ENCODE results near the gene UBA6.
"Not testable (repeated sequence)": the region's sequence is repeated elsewhere in the genome, so short reads cannot be mapped to it uniquely, and the experiment has no call there.

Gene UBA6

DNA sequence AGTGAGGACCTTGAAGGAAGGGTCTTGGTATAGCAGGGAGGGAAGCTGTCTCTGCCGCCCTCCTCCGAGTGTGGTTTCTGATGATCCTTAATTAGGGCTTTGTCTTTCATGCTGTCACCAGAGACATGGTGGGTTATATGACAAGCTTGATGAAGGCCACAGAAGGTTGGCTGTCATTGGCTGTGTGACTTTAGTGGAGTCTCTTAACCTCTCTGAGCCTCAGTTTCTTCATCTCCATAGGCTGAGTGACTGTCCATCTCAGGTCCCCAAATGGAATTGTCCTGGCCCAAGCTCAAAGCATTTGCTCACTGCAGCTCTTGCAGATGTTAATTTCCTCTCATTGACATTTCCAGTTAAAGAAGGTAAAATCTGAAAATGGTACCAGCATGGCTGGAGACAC is 16.6 kb upstream of the UBA6 start:
- no peak overlapping the region for H3K4me3 ChIP-seq (ENCODE audit: low read length)
- DNase-seq (ENCODE audit: low read depth, low spot score), result no peak

DNA sequence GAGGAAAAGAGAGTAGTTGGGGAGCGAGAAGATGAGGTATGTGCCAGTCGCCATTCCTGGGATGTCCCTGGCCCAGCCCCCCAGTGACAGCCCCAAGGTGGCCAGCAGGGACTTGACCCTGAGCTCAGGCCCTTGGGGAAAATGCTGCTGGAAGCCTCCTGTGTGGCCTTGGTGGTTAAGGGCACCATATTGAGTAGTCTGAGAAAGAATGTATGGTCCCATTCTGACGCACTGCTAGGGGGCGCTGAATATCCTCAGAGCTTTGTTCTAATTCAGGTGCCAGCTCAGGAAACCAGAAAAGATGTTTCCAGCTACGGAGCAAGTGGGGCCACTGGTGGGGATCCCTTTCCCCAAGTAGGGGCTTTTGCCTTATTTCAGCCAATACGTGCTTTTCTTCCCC is 14.0 kb upstream of the UBA6 start:
- H3K4me3 ChIP-seq (ENCODE audit: low read length), result no peak overlapping the region
- no peak for DNase-seq (ENCODE audit: low read depth, low spot score)

DNA sequence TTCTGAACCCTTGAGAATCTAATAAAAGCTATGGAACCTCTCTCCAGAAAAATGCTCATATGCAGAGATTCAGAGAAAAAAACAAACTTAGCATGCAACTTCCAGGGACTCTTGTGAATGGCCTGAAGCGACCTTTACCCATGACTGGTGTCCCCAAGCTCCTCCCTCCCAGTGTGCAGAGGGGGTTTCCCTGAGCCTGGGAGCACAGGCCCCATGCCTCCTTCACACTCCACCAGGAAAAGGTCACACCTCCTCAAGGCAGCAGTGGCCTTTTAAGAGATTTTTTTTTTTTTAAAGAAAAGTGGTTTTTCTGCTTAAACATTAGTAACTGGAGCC is 13.3 kb upstream of the UBA6 start:
- H3K4me3 ChIP-seq (ENCODE audit: low read length), result no peak overlapping the region
- DNase-seq (ENCODE audit: low read depth, low spot score), result no peak

DNA sequence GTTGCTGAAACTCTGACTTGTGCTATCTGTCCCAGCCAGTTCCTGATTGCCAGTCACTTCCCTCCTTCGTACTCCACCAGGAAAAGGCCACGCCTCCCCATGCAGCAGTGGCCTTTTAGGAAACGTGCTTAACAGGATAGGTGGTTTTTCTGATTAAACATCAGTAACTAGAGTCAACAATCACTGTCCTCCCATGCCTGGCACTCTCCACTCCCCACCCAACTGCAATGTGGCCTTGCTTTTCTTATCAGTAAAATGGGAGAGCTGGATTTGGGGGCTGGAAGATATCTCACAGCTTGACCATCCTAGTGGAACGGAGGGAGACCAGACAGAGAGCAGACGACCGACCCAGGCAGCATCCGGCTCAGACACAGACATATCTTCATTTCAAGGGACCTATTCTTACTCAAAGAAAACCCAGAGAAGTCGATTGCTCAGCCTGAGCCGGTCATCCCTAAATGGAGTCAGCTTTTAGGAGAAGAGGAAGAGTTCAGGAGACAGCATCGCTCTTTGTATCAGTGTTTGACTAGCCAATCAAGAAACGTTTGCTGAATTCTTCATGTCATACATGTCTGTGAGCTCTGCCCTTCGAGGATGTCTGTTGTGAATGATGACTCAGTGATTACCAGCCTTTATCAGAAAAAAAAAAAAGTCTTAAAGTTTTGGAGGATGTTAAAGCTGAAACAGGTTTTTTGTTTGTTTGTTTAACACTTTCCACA is 12.7 kb upstream of the UBA6 start:
- DNase-seq (ENCODE audit: low read depth, low spot score), result no peak
- no peak overlapping the region for H3K4me3 ChIP-seq (ENCODE audit: low read length)

DNA sequence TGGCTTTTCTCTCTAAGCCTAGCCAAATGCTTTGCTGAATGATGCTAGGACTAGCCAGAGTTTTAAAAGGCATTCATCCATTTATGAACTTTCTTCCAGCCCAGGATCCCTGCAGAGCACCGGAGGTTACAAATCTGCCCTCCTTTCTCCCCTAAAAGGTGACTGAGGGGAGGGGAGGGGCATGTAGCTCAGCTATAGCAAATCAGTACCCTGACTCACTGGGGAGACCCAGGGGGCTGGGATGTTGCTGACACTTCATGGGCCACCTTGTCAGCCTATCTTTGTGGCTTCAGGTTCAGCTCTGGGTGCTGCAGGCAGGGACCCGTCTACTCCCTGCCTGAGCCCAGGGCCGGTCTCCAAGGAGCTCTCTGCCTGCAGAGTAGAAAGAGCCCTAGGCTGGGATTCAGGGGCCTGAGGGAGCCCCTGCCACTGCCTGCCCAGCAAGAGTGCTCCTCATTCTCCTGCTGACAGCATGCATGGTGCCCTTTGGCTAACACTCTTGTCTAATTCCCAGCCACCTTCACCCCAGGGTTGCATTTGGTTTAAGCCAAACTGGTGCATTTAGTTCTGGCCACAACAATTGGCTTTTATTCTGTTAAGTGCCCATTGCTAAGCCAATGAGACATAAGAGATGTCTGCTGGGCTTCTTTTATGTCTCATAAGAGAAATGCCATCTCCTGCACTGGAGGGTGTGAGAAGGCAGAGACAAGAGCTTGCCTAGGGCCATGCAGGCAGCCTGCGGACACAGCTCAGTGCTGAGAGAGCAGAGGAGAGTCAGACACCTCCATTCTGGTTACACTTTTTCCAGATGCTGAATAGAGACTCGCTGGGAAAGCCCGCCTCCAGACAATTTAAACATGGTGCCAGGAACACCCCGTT is 11.9 kb upstream of the UBA6 start:
- H3K4me3 ChIP-seq (ENCODE audit: low read length), result no peak overlapping the region
- DNase-seq (ENCODE audit: low read depth, low spot score), result no peak

DNA sequence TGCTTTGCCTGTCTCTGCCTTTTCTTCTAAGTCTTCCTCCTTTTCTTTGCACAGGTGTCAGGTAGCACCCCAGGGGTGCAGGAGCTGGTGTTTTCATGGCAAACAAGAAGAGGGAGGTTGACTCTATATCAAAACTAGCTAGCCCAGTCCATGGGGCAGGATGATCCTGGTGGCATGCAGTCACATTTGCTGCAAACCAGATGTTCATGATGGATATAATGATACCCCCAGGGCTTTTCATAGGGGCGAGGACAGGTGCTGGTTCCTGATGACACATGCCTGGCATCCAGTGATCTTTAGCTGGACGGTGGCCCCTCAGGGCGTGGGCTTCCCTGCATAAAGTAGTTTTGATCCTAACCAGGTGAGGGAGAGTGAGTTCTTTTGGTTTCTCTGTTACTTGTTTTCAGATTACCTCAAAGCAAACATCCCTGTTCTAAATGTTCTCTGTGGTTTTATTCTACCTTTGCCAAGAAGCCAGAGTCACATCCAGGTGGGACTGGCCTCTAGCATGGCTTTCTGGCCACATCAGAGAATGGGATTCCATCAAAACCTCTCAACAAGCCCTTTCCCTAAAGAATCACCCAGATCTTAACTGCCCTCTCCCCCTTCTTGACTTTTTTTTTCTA is 11.2 kb upstream of the UBA6 start:
- H3K4me3 ChIP-seq (ENCODE audit: low read length), result no peak overlapping the region
- DNase-seq (ENCODE audit: low read depth, low spot score), result no peak

DNA sequence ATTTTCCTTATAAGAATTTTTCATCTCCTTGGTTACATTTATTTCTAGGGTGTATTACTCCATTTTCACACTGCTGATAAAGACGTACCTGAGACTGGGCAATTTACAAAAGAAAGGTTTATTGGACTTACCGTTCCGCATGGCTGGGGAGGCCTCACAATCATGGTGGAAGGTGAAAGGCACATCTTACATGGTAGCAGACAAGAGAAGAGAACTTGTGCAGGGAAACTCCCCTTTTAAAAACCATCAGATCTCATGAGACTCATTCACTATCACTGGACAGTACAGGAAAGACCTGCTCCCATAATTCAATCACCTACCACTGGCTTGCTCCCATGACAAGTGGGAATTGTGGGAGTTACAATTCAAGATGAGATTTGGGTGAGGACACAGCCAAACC is 5.7 kb upstream of the UBA6 start:
- not testable (repeated sequence) for H3K4me3 ChIP-seq (ENCODE audit: low read length); DNase-seq (ENCODE audit: low read depth, low spot score)

DNA sequence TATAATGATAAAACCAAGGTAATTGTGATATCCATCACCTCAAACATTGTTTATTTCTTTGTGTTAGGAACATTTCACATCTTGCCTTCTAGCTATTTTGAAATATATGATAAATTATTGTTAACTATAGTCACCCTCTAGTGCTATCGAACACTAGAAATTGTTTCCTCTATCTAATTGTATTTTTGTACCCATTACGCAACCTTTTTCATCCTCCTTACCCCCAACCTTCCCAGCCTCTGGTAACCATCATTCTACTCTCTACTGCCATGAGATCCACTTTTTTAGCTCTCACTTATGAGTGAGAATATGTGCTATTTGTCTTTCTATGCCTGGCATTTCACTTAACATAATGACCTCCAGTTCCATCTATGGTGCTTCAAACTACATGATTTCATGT is 3.9 kb upstream of the UBA6 start:
- H3K4me3 ChIP-seq (ENCODE audit: low read length), result no peak overlapping the region
- DNase-seq (ENCODE audit: low read depth, low spot score), result no peak

DNA sequence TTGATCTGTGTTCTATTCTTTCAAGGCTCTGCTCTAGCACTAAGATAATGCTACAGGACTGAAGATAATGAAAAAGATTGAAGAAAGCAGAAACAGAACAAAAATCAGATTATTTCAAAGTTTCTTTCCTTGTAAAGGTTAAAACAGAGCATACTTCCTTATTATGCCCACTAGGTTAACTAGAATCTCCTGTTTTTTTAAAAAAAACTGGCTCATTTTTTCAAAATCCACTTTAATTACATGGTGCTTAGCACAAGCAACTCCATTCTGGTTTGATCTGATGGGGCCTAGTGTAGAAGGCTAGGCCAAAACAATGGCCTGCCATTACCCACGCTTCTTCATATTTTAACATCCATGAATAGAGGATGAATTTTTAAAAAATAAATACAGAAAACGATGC is 1.2 kb upstream of the UBA6 start:
- H3K4me3 ChIP-seq (ENCODE audit: low read length), result peak overlapping the region; percentile 92
- no peak for DNase-seq (ENCODE audit: low read depth, low spot score)

DNA sequence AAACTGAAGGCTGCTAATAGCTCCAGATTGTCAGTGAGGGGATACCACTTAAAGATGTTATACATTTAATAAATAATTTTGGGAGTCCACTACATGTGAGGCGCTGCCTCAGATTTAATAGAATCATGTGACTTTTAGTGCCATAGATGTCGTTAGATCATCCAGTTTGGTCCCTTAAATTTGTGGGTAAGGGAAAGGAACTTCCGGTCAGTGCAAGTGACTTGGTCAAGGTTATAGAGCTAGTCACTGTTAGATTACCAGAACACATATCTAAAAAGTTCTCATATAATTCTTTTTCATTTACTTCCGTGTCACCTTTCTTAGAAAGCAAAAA is 529 bp upstream of the UBA6 start:
- peak overlapping the region; percentile 92 for H3K4me3 ChIP-seq (ENCODE audit: low read length)
- DNase-seq (ENCODE audit: low read depth, low spot score), result no peak

DNA sequence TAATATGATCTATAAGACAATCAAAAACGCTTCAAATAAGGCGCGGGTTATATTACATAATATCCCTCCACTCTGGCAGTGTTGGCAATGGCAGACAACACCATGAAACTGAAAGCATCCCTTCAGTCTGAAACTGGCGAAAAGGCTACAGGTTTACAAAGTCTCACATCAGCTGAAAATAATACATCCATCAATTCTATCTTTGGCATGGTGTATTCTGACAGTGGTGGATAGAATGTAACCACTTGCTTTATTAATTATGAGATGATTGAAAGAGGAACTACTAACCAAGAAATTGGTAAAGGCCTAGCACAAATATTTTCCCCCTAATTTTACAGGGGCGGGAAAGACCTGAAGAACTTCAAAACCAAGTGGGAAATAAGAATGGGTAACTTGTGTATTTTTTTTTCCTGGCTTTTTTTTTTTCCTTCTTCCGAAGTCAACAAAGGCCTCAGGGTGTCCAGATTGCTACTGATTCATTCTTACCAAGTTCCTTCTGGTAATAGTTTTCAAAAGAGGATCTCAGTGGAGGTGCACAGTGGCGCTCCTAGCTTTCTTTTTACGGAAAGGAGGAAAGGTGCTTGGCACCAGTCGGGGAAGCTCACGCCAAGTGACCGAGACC is 728 bp downstream of the UBA6 start:
- peak overlapping the region; percentile 92 for H3K4me3 ChIP-seq (ENCODE audit: low read length)
- DNase-seq (ENCODE audit: low read depth, low spot score), result no peak

DNA sequence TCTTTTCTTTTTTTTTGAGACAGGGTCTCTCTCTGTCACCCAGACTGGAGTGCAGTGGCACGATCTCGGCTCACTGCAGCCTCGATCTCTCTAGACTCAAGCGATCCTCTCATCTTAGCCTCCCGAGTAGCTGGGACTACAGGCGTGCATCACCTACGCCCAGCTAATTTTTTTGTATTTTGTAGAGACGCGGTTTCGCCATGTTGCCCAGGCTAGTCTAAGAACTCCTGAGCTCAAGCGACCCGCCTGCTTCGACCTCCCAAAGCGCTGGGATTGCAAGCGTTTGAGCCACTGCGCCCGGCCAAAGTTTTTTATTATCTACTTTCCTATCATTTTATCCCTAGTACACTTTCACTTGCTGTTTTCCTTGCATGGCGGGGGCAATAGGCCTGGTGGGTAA is 1.4 kb downstream of the UBA6 start:
- peak overlapping the region; percentile 92 for H3K4me3 ChIP-seq (ENCODE audit: low read length)
- no peak for DNase-seq (ENCODE audit: low read depth, low spot score)

DNA sequence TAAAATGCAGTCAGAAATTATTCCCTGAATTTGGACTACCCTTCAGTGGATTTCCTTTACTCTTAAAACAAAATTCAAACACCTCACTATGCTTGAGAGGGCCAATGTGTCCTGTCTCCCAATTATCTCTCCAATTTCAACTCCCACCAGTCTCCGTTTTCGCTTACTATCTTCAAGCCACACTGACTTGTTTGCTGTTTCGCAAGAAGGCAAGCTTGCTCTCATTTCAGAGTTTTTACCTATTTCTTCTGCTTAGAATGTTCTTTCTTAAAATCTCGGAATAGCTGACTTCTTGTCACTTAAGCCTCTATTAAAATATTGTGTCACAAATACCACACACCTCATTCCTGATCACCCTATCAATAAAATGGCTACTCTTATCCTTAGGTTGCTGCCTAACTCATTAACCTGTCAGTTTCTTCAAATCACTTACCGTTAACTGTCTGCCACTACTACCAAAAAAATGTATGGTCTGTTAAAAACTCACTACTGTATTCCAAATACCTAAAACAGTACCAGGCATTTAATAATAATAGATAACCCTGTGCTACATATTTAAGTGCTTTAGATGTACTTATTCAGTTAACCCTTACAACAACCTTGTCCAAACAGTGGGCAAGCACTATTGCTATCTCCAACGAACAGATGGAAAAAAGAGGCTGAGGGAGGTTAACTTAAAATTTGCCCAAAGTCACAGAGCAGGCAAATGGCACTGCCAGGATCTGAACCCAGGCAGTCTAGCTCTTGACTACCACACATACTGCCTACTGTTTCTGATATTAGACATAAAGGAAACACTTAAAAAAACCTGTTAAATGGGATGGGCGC is 2.9 kb downstream of the UBA6 start:
- no peak for DNase-seq (ENCODE audit: low read depth, low spot score)
- H3K4me3 ChIP-seq (ENCODE audit: low read length), result no peak overlapping the region

DNA sequence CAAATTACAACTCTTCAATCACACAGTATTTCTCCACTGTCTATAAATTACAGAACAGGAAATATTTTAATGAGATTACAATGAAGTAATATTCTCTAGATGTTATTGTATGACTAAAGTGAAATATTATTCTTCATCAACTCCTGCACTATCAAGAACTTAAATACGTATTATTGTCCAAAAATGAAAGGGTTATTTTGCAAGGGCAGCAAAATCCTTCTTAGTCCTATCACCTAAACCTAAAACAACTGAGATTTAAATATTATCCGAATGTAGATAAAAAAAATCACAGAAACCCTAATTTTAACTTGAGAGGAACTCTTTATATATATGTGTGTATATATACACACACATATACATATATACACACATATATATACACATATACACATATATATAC is 4.9 kb downstream of the UBA6 start:
- DNase-seq (ENCODE audit: low read depth, low spot score), result no peak
- H3K4me3 ChIP-seq (ENCODE audit: low read length), result no peak overlapping the region

DNA sequence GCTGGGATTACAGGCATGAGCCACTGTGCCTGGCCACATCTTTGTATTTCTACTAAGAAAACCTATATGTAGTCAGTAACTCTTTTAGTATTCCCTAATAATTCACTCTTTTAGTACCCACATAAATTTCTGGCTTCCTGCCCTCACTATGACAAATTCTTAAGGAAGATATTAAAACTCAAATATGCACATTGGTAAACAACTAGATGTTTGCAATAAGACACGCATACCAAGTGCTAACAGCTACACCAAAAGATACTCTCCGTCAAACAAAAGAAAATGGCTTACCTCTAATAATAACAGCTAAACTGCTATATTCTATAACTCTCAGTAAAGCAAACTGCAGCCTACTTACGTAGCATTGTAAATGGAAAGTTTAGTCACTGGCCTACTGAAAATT is 6.3 kb downstream of the UBA6 start:
- H3K4me3 ChIP-seq (ENCODE audit: low read length), result no peak overlapping the region
- no peak for DNase-seq (ENCODE audit: low read depth, low spot score)

DNA sequence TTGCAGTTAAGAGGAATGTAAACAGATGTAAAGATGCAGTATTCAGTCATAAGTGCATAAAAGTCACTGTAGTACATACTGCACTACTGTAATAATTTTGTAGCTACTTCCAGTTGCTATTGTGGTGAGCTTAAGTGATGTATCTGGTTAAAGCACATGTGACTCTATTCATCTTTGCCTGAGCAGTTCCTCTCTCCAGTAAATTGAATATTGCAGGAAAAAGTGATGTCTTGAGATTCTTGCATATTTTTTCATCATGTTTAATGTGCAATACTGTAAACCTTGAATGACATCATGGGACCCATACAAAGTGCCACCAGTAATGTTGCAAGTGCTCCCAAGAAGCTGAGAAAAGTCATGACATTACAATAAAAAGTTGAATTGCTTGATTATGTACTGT is 9.6 kb downstream of the UBA6 start:
- DNase-seq (ENCODE audit: low read depth, low spot score), result no peak
- no peak overlapping the region for H3K4me3 ChIP-seq (ENCODE audit: low read length)

DNA sequence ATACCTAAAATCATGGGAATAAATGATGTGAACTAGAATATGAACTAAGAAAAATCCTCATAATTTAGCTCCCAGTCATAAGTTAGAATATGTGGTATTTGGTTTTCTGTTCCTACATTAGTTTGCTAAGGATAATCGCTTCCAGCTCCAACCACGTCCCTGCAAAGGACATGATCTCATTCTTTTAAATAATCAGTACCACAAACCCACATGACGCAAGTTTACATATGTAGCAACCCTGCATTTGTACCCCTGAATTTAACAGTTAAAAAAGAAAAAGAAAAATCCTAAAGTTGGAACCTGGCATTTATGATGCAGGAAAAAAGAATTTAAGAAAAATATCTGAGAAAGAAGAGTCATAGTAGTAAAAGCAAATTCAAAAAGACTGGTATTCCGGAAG is 13.3 kb downstream of the UBA6 start:
- no peak for DNase-seq (ENCODE audit: low read depth, low spot score)
- no peak overlapping the region for H3K4me3 ChIP-seq (ENCODE audit: low read length)

DNA sequence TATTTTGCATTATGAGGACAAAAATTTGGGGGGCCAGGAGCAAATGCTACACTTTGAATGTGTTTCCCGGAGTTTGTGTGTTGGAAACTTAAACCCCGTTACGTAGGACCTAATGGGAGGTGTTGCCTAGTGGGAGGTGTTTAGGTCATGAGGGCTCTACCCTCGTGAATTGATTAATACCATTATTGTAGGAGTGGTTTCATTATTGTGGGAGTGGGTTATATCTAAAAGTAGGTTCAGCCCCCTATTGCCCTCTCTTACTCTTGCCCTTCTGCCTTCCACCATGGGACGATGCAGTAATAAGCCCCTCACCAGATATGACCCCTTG is 15.5 kb downstream of the UBA6 start:
- no peak for DNase-seq (ENCODE audit: low read depth, low spot score)
- H3K4me3 ChIP-seq (ENCODE audit: low read length), result no peak overlapping the region

DNA sequence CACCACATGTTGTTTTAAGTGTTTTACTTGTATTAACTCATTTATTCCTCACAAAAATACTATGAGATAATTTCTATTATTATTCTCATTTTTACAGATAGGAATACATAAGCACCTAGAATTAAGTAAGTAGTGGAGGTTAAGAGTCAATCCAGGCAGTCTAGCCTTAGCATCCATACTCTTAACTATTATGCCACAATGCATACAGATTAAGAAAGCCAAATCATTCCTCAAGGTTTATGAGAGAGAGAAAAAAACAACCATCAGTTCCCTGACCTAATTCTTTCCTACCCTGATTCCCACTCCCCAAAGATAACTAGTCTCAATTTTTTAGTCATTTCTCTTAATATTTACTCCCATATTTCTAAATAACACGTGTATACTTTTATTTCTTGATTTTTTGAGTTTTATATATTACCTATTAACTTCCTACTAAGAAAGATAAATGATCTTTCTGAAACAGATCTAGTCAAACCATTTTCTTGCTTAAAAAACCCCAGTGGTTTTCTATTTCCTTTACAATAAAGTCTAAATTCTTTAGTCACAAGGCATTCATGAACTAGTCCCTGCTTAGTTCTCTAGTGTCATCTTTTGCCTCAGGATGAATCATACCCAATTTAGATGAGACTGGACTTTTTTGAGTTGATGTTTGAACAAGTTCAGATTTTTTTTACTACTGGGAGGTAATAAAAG is 16.0 kb downstream of the UBA6 start:
- H3K4me3 ChIP-seq (ENCODE audit: low read length), result no peak overlapping the region
- no peak for DNase-seq (ENCODE audit: low read depth, low spot score)
